Measurements from ENCODE around the gene GRK4.

- TF ChIP-seq CTCF (IDR thresholded peaks at IDR 0.05) = no peak
- TF ChIP-seq ZFX (IDR thresholded peaks at IDR 0.05; ENCODE audit: borderline replicate concordance) = no peak
Observed at GRCh38 chr4:3016961-3017360, 53.6 kb downstream of the GRK4 start.

All from 22Rv1 (cell line).